SK-N-SH (cell line): ENCODE results near the gene CEP112. TPM values are rescaled to one million over a fixed set of nuclear protein-coding genes. Genes with fewer than 3 reads are reported as not detected.

Source experiments
- CTCF ChIA-PET: fragments of 300-600, 350-600 bp; formaldehyde crosslinking; extraction: SDS; loops from one replicate; lab custom pipeline; 2021; lab: Yijun Ruan, JAX
- POLR2A ChIA-PET: fragments of 350-600 bp; sonication (Branson Sonifier 250); formaldehyde crosslinking; extraction: SDS; loops from one replicate; lab custom pipeline; 2020; ENCODE audit warnings: antibody characterized with exemption, inconsistent platforms; lab: Yijun Ruan, JAX
- DNase-seq: peaks from one replicate; pipeline ENCODE4 v3.0.0; 2012
- H2AFZ ChIP-seq: fragments of 200-600 bp; sonication (generic); 2 replicates; pipeline ENCODE4 v1.8.1; 2016; ENCODE audit warnings: antibody characterized with exemption, mild to moderate bottlenecking, low read depth
- H3F3A ChIP-seq: fragments of 200-600 bp; sonication (generic); replicated peaks from 2 replicates; pipeline ENCODE3; 2016; ENCODE audit warnings: antibody characterized with exemption, mild to moderate bottlenecking; ENCODE audit not compliant: insufficient read depth
- H3K27ac ChIP-seq, 2 experiments: fragments of 200-500 bp in 1 of 2; fragments of 200-600 bp in 1 of 2; sonication (Bioruptor generic) in 1 of 2; sonication (generic), shearing (Covaris generic) in 1 of 2; 2 replicates each; pipeline versions ENCODE4 v1.5.1 to v1.6.1; 2014 to 2016; ENCODE audit warnings: low read depth in 2 of 2, inconsistent platforms in 1 of 2, low read length in 1 of 2, mild to moderate bottlenecking in 1 of 2, mixed read lengths in 1 of 2
- H3K27me3 ChIP-seq: fragments of 200-600 bp; sonication (generic), shearing (Covaris generic); 2 replicates; pipeline ENCODE4 v1.6.1; 2016; ENCODE audit warnings: mixed run types; ENCODE audit not compliant: insufficient read depth
- H3K36me3 ChIP-seq, 2 experiments: fragments of 200-500 bp in 1 of 2; fragments of 200-600 bp in 1 of 2; sonication (Bioruptor generic) in 1 of 2; sonication (generic) in 1 of 2; replicated peaks in 1 of 2; 2 replicates each; pipeline versions ENCODE3 to v1.5.1; 2014 to 2016; ENCODE audit warnings: low read length in 1 of 2, mild to moderate bottlenecking in 1 of 2; ENCODE audit not compliant: insufficient read depth in 2 of 2, control insufficient read depth in 1 of 2
- H3K4me1 ChIP-seq, 2 experiments: fragments of 200-500 bp in 1 of 2; fragments of 200-600 bp in 1 of 2; sonication (Bioruptor generic) in 1 of 2; sonication (generic), shearing (Covaris generic) in 1 of 2; 2 replicates each; pipeline versions ENCODE4 v1.5.1 to v1.6.1; 2014 to 2016; ENCODE audit warnings: low read depth in 1 of 2, low read length in 1 of 2, mixed run types in 1 of 2; ENCODE audit not compliant: insufficient read depth in 2 of 2, control insufficient read depth in 1 of 2
- H3K4me2 ChIP-seq: fragments of 200-600 bp; sonication (generic), shearing (Covaris generic); 2 replicates; pipeline ENCODE4 v1.6.1; 2017; ENCODE audit warnings: mixed run types
- H3K4me3 ChIP-seq, 2 experiments: fragments of 200-500 bp in 1 of 2; fragments of 200-600 bp in 1 of 2; sonication (Bioruptor generic) in 1 of 2; sonication (generic), shearing (Covaris generic) in 1 of 2; 2 replicates each; pipeline versions ENCODE4 v1.5.1 to v1.8.1; 2014 to 2016; ENCODE audit warnings: low read depth in 2 of 2, inconsistent platforms in 1 of 2, low read length in 1 of 2, mild to moderate bottlenecking in 1 of 2, mixed read lengths in 1 of 2, moderate library complexity in 1 of 2
- H3K79me2 ChIP-seq: fragments of 200-600 bp; sonication (generic); 2 replicates; pipeline ENCODE4 v1.8.1; 2017; ENCODE audit warnings: mild to moderate bottlenecking; ENCODE audit not compliant: insufficient read depth
- H3K9ac ChIP-seq: fragments of 200-600 bp; sonication (generic); 2 replicates; pipeline ENCODE4 v1.6.1; 2017; ENCODE audit warnings: mixed run types
- H3K9me2 ChIP-seq: fragments of 200-600 bp; sonication (generic); 2 replicates; pipeline ENCODE4 v1.6.1; 2017; ENCODE audit warnings: mixed run types
- H3K9me3 ChIP-seq: fragments of 200-600 bp; sonication (generic); 2 replicates; pipeline ENCODE4 v1.6.1; 2017; ENCODE audit warnings: mixed run types, mild to moderate bottlenecking, moderate library complexity
- H4K20me1 ChIP-seq: fragments of 200-600 bp; sonication (generic); 2 replicates; pipeline ENCODE4 v1.6.1; 2017; ENCODE audit warnings: mild to moderate bottlenecking, mixed run types; ENCODE audit not compliant: insufficient read depth
- ELF1 ChIP-seq: IDR thresholded peaks from 2 replicates; pipeline ENCODE4 v1.4.0; 2012
- EP300 ChIP-seq, 2 experiments: IDR thresholded peaks; 2 replicates each; pipeline versions ENCODE4 v1.4.0 to v1.6.1; 2012; ENCODE audit warnings: borderline replicate concordance in 1 of 2, low read depth in 1 of 2, low read length in 1 of 2
- EZH2phosphoT487 ChIP-seq: fragments of 200-600 bp; sonication (generic); IDR thresholded peaks from 2 replicates; pipeline ENCODE4 v1.6.1; 2017; ENCODE audit warnings: low read depth, mixed run types, mild to moderate bottlenecking, antibody characterized with exemption, moderate library complexity, borderline replicate concordance
- FOSL2 ChIP-seq: IDR thresholded peaks from 2 replicates; pipeline ENCODE4 v1.4.0; 2012; ENCODE audit warnings: low read depth, mild to moderate bottlenecking, moderate library complexity, borderline replicate concordance
- GABPA ChIP-seq: IDR thresholded peaks from 2 replicates; pipeline ENCODE4 v1.4.0; 2012; ENCODE audit warnings: low read depth, mild to moderate bottlenecking
- GATA2 ChIP-seq: sonication (generic); formaldehyde crosslinking; IDR thresholded peaks from 2 replicates; pipeline ENCODE4 v1.5.0; 2020; ENCODE audit warnings: mild to moderate bottlenecking, missing genetic modification reagents
- JUND ChIP-seq: IDR thresholded peaks from 2 replicates; pipeline ENCODE4 v1.4.0; 2012
- MEF2A ChIP-seq: IDR thresholded peaks from 2 replicates; pipeline ENCODE4 v1.4.0; 2012; ENCODE audit warnings: low read depth, borderline replicate concordance
- POLR2AphosphoS5 ChIP-seq: IDR thresholded peaks from 2 replicates; pipeline ENCODE4 v1.6.1; 2012; ENCODE audit warnings: low read depth, low read length
- RAD21 ChIP-seq: IDR thresholded peaks from 2 replicates; pipeline ENCODE4 v1.6.1; 2012; ENCODE audit warnings: mild to moderate bottlenecking, low read length
- RXRA ChIP-seq: IDR thresholded peaks from 2 replicates; pipeline ENCODE4 v1.4.0; 2012; ENCODE audit warnings: low read depth, mild to moderate bottlenecking, borderline replicate concordance
- SIN3A ChIP-seq: IDR thresholded peaks from 2 replicates; pipeline ENCODE4 v1.6.1; 2012; ENCODE audit warnings: low read depth, mild to moderate bottlenecking, low read length, moderate library complexity, borderline replicate concordance
- TAF1 ChIP-seq: IDR thresholded peaks from 2 replicates; pipeline ENCODE4 v1.6.1; 2012; ENCODE audit warnings: low read depth, mild to moderate bottlenecking, low read length, moderate library complexity, borderline replicate concordance
- TCF12 ChIP-seq: IDR thresholded peaks from 2 replicates; pipeline ENCODE4 v1.4.0; 2012
- TEAD4 ChIP-seq: IDR thresholded peaks from 2 replicates; pipeline ENCODE4 v1.4.0; 2012; ENCODE audit warnings: mild to moderate bottlenecking, borderline replicate concordance; ENCODE audit not compliant: insufficient read depth
- YY1 ChIP-seq: IDR thresholded peaks from 2 replicates; pipeline ENCODE4 v1.4.0; 2012; ENCODE audit warnings: low read depth, mild to moderate bottlenecking
- WGBS: methylation state at CpG from one replicate; pipeline ENCODE4 v1.1.6; 2017; ENCODE audit warnings: low lambda C conversion rate; 5-methylcytosine and 5-hydroxymethylcytosine counted together
- polyA plus RNA-seq, 3 experiments: library from polyadenylated mRNA; depleted of rRNA; stranded (reverse); fragments of >200 nt; gene quantifications; 2 replicates each; pipeline ENCODE4 v1.2.3, GENCODE V29; 2012
- TF ChIP-seq, protein P1 (sequence below): fragments of 150-350 bp; IDR thresholded peaks from 2 replicates; pipeline ENCODE4 v1.6.1; 2017; ENCODE audit warnings: antibody characterized with exemption, low read length, low read depth, borderline replicate concordance
- TF ChIP-seq, protein P2 (sequence below): fragments of 200-600 bp; sonication (generic); IDR thresholded peaks from 2 replicates; pipeline ENCODE4 v1.6.1; 2017; ENCODE audit warnings: antibody characterized with exemption, mild to moderate bottlenecking, moderate library complexity
- TF ChIP-seq, protein P3 (sequence below): IDR thresholded peaks from 2 replicates; pipeline ENCODE4 v1.4.0; 2012; ENCODE audit warnings: low read depth
- TF ChIP-seq, protein P4 (sequence below): fragments of 150-350 bp; IDR thresholded peaks from 2 replicates; pipeline ENCODE4 v1.6.1; 2016; ENCODE audit warnings: mild to moderate bottlenecking, low read depth, low read length
- TF ChIP-seq, protein P5 (sequence below): IDR thresholded peaks from 2 replicates; pipeline ENCODE4; 2012

The CEP112 gene
- polyA plus RNA-seq, 1 of the 3 experiments (the other 2 are of a cell fraction): 7.9 TPM

DNA sequence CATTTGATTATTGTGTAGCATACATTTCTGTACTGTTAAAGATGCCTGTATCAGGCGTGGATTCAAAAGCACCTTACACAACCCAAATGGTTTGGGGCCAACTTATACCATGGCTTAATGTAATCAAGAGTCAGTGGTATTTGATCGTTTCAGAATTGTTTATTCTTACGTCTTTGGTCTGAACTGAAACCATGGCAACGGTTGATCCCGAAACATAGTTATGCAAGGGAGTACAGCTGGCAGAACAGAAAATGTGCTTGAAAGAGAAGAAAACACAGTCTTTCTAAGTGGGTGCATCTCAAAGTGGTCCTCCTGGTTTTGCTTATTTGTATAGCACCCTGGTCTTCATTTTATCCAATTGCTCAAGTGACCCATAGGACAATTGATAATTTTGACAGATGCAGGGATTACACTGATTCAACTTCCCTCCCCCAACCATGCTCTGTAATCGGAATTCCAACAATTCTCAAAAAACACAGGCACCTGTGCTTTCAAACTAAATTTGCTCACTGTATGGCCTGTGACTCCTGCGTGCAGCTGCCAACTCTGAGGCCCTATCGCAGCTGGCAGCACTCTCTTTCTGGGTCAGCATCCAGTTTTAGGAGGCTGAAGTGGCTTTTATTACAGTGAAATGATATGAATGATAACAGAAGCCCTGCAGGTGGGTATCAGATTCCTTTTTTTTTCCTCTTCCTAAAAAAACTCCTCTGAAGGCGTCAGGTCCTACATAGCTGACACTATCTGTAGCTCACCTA is 553.5 kb downstream of the CEP112 start:
- ChIA-PET CTCF (interaction anchor here (1.4 kb wide), 1 partner anchor 16 kb away, joined by 4 read pairs; no protein-coding TSS in a partner anchor), POLR2A (no interaction called here)
- no peaks in the 10 kb centered on the region for H3K79me2 ChIP-seq
- TF ChIP-seq TEAD4 (no peak), MEF2A (no peak), ELF1 (no peak), TAF1 (no peak), POLR2AphosphoS5 (no peak), SIN3A (no peak)
- TF ChIP-seq, protein P1, sequence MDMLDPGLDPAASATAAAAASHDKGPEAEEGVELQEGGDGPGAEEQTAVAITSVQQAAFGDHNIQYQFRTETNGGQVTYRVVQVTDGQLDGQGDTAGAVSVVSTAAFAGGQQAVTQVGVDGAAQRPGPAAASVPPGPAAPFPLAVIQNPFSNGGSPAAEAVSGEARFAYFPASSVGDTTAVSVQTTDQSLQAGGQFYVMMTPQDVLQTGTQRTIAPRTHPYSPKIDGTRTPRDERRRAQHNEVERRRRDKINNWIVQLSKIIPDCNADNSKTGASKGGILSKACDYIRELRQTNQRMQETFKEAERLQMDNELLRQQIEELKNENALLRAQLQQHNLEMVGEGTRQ: no peak
- H3K27me3 ChIP-seq: no peaks in the 10 kb centered on the region
- peaks cover 0 to 7% of the 10 kb centered on the region in 2 experiments for H3K36me3 ChIP-seq
- H3K27ac ChIP-seq: no peak overlapping the region
- no peaks in the 10 kb centered on the region for H4K20me1 ChIP-seq
- DNase-seq: no peak
- H3K4me1 ChIP-seq: no peaks in the 10 kb centered on the region
- no peak overlapping the region for H3K4me3 ChIP-seq
- 80% methylated on average over 9 of the region's 9 CpGs for WGBS
- 0 out of 2 replicates have a peak, but pooled peaks cover 4% of the 10 kb centered on the region for H3K9me3 ChIP-seq
- H3F3A ChIP-seq: no peaks in the 10 kb centered on the region
- H3K4me2 ChIP-seq: no peak overlapping the region
- H3K9me2 ChIP-seq: no peaks in the 10 kb centered on the region
- no peak overlapping the region for H2AFZ ChIP-seq
- H3K9ac ChIP-seq: no peak overlapping the region

DNA sequence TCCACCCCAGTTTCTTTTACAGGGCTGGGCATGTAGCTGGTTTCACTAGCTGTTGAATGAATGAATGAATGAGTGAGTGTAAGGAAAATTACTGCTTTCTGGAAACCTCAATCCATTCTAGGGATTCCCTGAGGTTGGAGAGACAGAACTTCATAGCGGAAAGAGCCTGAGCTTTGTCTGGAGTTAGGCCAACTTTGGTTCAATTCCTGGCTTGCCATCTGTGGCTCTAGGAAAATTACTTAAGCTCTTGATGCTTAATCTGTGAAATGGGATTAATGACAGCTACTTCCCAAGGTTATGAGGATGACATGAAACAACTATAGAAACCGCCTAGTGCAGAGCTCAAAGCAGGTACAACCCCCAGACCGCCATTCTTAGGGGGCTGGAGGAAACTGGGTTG is 554.1 kb downstream of the CEP112 start:
- Histone ChIP-seq H3K4me1 (no peaks in the 10 kb centered on the region), H3K9me3 (0 out of 2 replicates have a peak, but pooled peaks cover 4% of the 10 kb centered on the region), H3K9ac (no peak overlapping the region), H3K36me3 (peaks cover 0 to 7% of the 10 kb centered on the region in 2 experiments), H2AFZ (no peak overlapping the region), H3K27me3 (no peaks in the 10 kb centered on the region), H3F3A (no peaks in the 10 kb centered on the region), H3K79me2 (no peaks in the 10 kb centered on the region), H3K9me2 (no peaks in the 10 kb centered on the region), H4K20me1 (no peaks in the 10 kb centered on the region), H3K27ac (no peak overlapping the region), H3K4me3 (no peak overlapping the region), H3K4me2 (no peak overlapping the region)
- WGBS: 94% methylated on average over 3 of the region's 3 CpGs
- ChIA-PET CTCF (interaction anchor here (1.4 kb wide), 1 partner anchor 16 kb away, joined by 4 read pairs; no protein-coding TSS in a partner anchor), POLR2A (no interaction called here)
- DNase-seq: no peak
- TF ChIP-seq, protein P2, sequence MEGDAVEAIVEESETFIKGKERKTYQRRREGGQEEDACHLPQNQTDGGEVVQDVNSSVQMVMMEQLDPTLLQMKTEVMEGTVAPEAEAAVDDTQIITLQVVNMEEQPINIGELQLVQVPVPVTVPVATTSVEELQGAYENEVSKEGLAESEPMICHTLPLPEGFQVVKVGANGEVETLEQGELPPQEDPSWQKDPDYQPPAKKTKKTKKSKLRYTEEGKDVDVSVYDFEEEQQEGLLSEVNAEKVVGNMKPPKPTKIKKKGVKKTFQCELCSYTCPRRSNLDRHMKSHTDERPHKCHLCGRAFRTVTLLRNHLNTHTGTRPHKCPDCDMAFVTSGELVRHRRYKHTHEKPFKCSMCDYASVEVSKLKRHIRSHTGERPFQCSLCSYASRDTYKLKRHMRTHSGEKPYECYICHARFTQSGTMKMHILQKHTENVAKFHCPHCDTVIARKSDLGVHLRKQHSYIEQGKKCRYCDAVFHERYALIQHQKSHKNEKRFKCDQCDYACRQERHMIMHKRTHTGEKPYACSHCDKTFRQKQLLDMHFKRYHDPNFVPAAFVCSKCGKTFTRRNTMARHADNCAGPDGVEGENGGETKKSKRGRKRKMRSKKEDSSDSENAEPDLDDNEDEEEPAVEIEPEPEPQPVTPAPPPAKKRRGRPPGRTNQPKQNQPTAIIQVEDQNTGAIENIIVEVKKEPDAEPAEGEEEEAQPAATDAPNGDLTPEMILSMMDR: no peak
- TF ChIP-seq GABPA (no peak), RAD21 (no peak), TAF1 (no peak), JUND (no peak), GATA2 (CRISPR knock-in tag) (no peak), YY1 (no peak), SIN3A (no peak), FOSL2 (no peak), RXRA (no peak), EP300 (IDR thresholded peaks at IDR 0.05; ENCODE audit: borderline replicate concordance in 1 of 2, low read depth in 1 of 2, low read length in 1 of 2) (no peak), TCF12 (no peak), EZH2phosphoT487 (no peak)
- TF ChIP-seq, protein P3, sequence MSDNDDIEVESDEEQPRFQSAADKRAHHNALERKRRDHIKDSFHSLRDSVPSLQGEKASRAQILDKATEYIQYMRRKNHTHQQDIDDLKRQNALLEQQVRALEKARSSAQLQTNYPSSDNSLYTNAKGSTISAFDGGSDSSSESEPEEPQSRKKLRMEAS: no peak
- TF ChIP-seq, protein P4, sequence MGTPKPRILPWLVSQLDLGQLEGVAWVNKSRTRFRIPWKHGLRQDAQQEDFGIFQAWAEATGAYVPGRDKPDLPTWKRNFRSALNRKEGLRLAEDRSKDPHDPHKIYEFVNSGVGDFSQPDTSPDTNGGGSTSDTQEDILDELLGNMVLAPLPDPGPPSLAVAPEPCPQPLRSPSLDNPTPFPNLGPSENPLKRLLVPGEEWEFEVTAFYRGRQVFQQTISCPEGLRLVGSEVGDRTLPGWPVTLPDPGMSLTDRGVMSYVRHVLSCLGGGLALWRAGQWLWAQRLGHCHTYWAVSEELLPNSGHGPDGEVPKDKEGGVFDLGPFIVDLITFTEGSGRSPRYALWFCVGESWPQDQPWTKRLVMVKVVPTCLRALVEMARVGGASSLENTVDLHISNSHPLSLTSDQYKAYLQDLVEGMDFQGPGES: no peak
- TF ChIP-seq, protein P5, sequence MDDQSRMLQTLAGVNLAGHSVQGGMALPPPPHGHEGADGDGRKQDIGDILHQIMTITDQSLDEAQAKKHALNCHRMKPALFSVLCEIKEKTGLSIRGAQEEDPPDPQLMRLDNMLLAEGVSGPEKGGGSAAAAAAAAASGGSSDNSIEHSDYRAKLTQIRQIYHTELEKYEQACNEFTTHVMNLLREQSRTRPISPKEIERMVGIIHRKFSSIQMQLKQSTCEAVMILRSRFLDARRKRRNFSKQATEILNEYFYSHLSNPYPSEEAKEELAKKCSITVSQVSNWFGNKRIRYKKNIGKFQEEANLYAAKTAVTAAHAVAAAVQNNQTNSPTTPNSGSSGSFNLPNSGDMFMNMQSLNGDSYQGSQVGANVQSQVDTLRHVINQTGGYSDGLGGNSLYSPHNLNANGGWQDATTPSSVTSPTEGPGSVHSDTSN: no peak
